ENCODE measurements around the gene UBL4A. TPM values are rescaled to one million over a fixed set of nuclear protein-coding genes. Genes with fewer than 3 reads are reported as not detected.

Gene UBL4A
- polyA plus RNA-seq, 10 donors, result 18.4 to 29.0 (median 23.5) TPM

DNA sequence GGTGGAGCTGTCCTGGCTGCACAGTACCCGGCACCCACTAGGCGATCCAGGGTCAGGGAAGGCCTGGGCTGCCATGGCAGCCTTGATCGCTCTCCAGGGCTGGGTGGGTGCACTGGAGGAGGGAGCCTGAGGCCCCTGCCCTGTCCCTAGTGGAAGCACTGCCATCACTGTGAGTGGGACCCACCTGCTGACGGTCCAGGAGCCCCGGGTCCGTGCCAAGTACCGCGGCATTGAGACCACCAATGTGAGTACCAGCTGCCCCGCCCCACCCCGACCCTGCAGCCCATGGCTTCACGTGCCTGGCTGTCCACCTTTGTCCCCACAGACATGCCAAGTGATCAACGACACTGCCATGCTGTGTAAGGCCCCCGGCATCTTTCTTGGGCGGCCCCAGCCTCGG lies 19.5 kb downstream of the UBL4A start:
- no peak for DNase-seq

- DNase-seq, result no peak
Observed at GRCh38 chrX:154466036-154466435, 20.4 kb downstream of the UBL4A start.

- no peak for DNase-seq
Observed at GRCh38 chrX:154465601-154466000, 20.8 kb downstream of the UBL4A start.

- no peak for DNase-seq
Observed at GRCh38 chrX:154464806-154465365, 21.5 kb downstream of the UBL4A start.

- DNase-seq, result no peak
Observed at GRCh38 chrX:154463611-154464220, 22.7 kb downstream of the UBL4A start.

DNA sequence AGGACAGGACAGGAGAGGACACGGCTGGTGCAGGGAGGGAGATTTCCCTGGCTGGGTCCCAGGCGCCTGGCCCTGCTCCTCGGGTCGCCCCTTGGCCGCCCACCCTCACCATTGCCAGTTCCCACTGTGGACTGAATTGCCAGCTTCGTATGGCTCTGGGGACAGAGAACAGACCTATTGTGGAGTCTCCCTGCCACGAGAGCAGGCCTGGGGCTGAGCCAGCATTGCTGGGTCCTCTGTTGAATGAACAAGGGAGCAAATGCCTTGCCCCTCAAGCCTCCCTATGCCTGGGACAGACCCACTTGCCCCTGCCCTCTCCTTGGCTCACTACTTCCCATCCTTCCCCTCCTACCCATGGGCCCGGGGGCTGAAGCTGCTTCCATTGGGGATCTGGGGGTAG lies 24.0 kb downstream of the UBL4A start:
- DNase-seq, result no peak

DNA sequence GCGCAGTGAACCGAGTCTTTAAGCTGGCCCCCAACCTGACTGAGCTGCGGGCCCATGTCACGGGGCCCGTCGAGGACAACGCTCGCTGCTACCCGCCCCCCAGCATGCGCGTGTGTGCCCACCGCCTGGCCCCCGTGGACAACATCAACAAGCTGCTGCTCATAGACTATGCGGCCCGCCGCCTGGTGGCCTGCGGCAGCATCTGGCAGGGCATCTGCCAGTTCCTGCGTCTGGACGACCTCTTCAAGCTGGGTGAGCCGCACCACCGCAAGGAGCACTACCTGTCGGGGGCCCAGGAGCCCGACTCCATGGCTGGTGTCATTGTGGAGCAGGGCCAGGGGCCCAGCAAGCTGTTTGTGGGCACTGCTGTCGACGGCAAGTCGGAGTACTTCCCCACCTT lies 26.1 kb downstream of the UBL4A start:
- no peak for DNase-seq

GRCh38 chrX:154459832-154460231 lies 26.6 kb downstream of the UBL4A start:
- DNase-seq, result no peak

DNA sequence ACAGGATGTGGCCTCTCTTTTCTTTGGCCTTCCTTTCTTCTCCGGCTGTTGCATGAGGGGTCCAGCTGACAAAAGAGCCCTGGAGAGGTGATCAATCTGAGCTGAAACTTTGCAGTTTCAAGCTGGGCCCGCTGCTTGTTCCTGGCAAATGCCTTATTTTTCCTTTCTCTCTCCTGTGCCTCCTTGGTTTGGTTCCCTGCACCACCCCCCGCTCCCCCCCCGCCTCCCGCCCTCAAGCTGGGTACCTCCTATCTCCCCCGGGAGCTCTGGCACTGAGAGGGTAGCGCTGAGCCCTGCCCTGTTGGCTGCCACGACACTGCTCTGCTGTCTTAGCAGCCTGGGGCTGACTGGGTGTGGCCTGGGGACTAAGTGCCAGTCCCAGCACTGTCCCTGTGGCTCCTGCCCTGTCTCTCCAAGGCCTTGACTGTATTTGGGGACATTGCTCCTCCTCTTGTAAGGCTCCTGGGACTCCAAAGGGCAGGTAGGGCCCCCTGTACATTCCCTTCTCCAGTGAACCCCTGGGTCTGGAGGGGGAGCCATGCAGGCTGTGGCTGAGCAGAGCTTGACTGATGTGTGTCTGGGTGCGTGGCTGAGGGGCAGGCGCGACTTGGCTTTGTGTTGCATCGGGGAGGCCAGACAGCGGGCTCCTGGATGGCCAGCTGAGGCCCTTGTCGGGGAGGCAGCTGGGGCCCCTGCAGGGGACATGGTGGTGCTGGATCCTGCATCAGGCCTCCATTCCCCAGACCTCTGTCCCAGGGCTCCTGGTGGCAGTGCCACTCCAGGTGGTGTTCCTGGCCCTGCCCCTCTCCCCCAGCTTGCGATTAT lies 27.2 kb downstream of the UBL4A start:
- DNase-seq, result peak in 1 of 3 donors; percentile 22

- DNase-seq, result peak in 2 of 3 donors; percentile 37 to 67
Observed at GRCh38 chrX:154458116-154458953, 28.1 kb downstream of the UBL4A start, which contains the start of gene PLXNA3. Gene PLXNA3 (plus strand): TSS chrX:154458281. CDS start chrX:154460184, 1,903 bp downstream.

- DNase-seq, result peak in 2 of 3 donors; percentile 40
Observed at GRCh38 chrX:154457491-154458115, 28.8 kb downstream of the UBL4A start.

GRCh38 chrX:154452823-154453222 lies 33.6 kb downstream of the UBL4A start:
- no peak for DNase-seq

DNA sequence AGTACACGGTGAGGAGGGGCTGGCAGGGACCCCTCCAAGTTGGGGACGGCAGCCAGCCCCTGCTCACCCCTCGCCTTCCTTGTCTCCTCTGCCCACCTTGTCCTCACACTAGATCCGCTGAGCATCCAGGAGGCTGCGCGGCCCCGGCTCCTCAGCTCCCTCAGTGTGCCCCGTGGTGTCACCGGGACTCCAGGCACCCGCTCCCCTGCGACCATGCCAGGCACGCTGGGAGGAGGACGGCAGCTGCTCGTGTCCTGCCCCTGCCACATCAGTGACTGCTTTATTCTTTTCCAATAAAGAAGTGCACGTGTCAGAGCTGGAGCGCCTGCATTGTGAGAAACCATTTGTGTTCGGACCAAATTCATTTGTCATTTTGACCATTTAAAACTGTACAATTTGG lies 36.1 kb downstream of the UBL4A start:
- no peak for DNase-seq

- DNase-seq, result no peak
Observed at GRCh38 chrX:154449618-154450017, 36.8 kb downstream of the UBL4A start.

- no peak for DNase-seq
Observed at GRCh38 chrX:154448484-154448883, 37.9 kb downstream of the UBL4A start.

GRCh38 chrX:154446430-154446829 lies 40.0 kb downstream of the UBL4A start:
- DNase-seq, result no peak

- DNase-seq, result no peak
Observed at GRCh38 chrX:154445776-154446175, 40.6 kb downstream of the UBL4A start.

- DNase-seq, result no peak
Observed at GRCh38 chrX:154444755-154445246, 41.6 kb downstream of the UBL4A start.

GRCh38 chrX:154443992-154444754 lies 42.2 kb downstream of the UBL4A start, which contains the start of gene FAM50A:
Gene FAM50A (plus strand): TSS chrX:154444141. CDS start chrX:154444236, 95 bp downstream.
- peak; percentile 53 to 82 (median 76) for DNase-seq

DNA sequence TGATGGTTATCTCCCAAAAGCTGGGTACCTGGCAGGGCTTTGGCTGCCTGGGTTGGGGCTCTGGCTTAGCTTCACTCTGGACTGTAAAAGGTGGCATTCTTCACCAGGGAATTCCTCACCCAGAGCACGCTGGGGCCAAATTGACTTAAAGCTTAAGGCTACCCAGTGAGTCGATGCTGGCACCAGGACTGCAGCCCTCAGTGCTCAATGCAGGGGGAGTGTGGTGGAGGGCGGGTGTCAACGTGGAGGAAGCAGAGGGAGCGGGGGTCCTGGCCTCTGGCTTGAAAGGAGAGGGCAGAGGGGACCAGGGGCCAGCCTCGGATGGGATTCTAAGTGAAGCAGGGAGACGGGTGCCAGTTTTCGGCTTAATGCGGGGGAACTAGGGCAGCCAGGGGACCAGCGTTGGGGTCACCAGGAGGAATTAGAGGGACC lies 42.9 kb downstream of the UBL4A start:
- no peak for DNase-seq
